IgD-negative memory B cell (primary cell): ENCODE measurements around the gene RUVBL2. TPM values are rescaled to one million over a fixed set of nuclear protein-coding genes. Genes with fewer than 3 reads are reported as not detected.

ENCODE experiments used
- H3K27ac Mint-ChIP-seq, 3 donors: one replicate each; pipeline ENCODE4 v1.8.0; 2020 to 2022; ENCODE audit warnings: mild to moderate bottlenecking in 3 of 3, mixed read lengths in 3 of 3, moderate library complexity in 1 of 3
- H3K27me3 Mint-ChIP-seq: one replicate; pipeline ENCODE4 v1.8.0; 2021; ENCODE audit warnings: mixed read lengths
- H3K36me3 Mint-ChIP-seq: one replicate; pipeline ENCODE4 v1.8.0; 2020; ENCODE audit warnings: mild to moderate bottlenecking, mixed read lengths
- H3K4me1 Mint-ChIP-seq, 3 donors: one replicate each; pipeline ENCODE4 v1.8.0; 2020 to 2022; ENCODE audit warnings: mixed read lengths in 3 of 3, mild to moderate bottlenecking in 1 of 3
- H3K4me3 Mint-ChIP-seq, 4 donors: one replicate each; pipeline ENCODE4 v1.8.0; 2020 to 2022; ENCODE audit warnings: mild to moderate bottlenecking in 4 of 4, mixed read lengths in 4 of 4, moderate library complexity in 3 of 4
- H3K9me3 Mint-ChIP-seq, 3 donors: one replicate each; pipeline ENCODE4 v1.8.0; 2020 to 2021; ENCODE audit warnings: mixed read lengths in 3 of 3, mild to moderate bottlenecking in 1 of 3
- polyA plus RNA-seq: library from polyadenylated mRNA; unstranded; fragments of 300-500 nt; fragmentation: Illumina TruSeq; gene quantifications from one replicate; pipeline ENCODE4 v1.2.3, GENCODE V29; 2021

RUVBL2 gene
- polyA plus RNA-seq = 65.7 TPM

GRCh38 chr19:48993175-48994034 is at the start of gene RUVBL2, which contains the start of gene GYS1:
Gene RUVBL2, plus strand, starts transcription at chr19:48993887. Its CDS starts 25 bp downstream, at chr19:48993912.
Gene GYS1, minus strand, starts transcription at chr19:48993309. Its CDS starts 197 bp downstream, at chr19:48993112.
- Mint-ChIP-seq H3K27me3 (no peaks in the 10 kb centered on the region), H3K9me3 (no peaks in the 10 kb centered on the region), H3K27ac (peak within 1 kb of the TSS; percentile 83 to 99 (median 93)), H3K36me3 (peaks cover 5% of the 10 kb centered on the region), H3K4me1 (peaks cover 14 to 25% (median 24%) of the 10 kb centered on the region in 3 donors), H3K4me3 (peak within 1 kb of the TSS; percentile 93 to 98 (median 94))

GRCh38 chr19:48945415-48945814 is 48.3 kb upstream of the RUVBL2 start:
- H3K27ac Mint-ChIP-seq = no peak overlapping the region
- H3K4me1 Mint-ChIP-seq = no peaks in the 10 kb centered on the region
- H3K9me3 Mint-ChIP-seq = peaks cover 3 to 4% (median 3%) of the 10 kb centered on the region in 3 donors
- no peaks in the 10 kb centered on the region for H3K36me3 Mint-ChIP-seq
- no peak overlapping the region for H3K4me3 Mint-ChIP-seq
- no peaks in the 10 kb centered on the region for H3K27me3 Mint-ChIP-seq

- Mint-ChIP-seq H3K36me3 (no peaks in the 10 kb centered on the region), H3K9me3 (peaks cover 3 to 4% (median 3%) of the 10 kb centered on the region in 3 donors), H3K27ac (no peak overlapping the region), H3K4me1 (no peaks in the 10 kb centered on the region), H3K27me3 (no peaks in the 10 kb centered on the region), H3K4me3 (no peak overlapping the region)
These were observed 47.9 kb upstream of the RUVBL2 start for GRCh38 chr19:48945817-48946216.

- Mint-ChIP-seq H3K27me3 (no peaks in the 10 kb centered on the region), H3K36me3 (no peaks in the 10 kb centered on the region), H3K27ac (no peak overlapping the region), H3K9me3 (peaks cover 3 to 4% (median 3%) of the 10 kb centered on the region in 3 donors), H3K4me3 (no peak overlapping the region), H3K4me1 (no peaks in the 10 kb centered on the region)
These were observed 47.0 kb upstream of the RUVBL2 start for GRCh38 chr19:48946463-48947257.

- Mint-ChIP-seq H3K9me3 (peaks cover 3 to 4% (median 3%) of the 10 kb centered on the region in 3 donors), H3K36me3 (no peaks in the 10 kb centered on the region), H3K4me3 (no peak overlapping the region), H3K4me1 (no peaks in the 10 kb centered on the region), H3K27ac (no peak overlapping the region), H3K27me3 (no peaks in the 10 kb centered on the region)
These were observed 46.5 kb upstream of the RUVBL2 start for GRCh38 chr19:48947258-48947542.

- peaks cover 3 to 4% (median 3%) of the 10 kb centered on the region in 3 donors for H3K9me3 Mint-ChIP-seq
- peaks cover 3 to 6% (median 3%) of the 10 kb centered on the region in 3 donors for H3K4me1 Mint-ChIP-seq
- no peak overlapping the region for H3K4me3 Mint-ChIP-seq
- H3K27ac Mint-ChIP-seq = no peak overlapping the region
- no peaks in the 10 kb centered on the region for H3K27me3 Mint-ChIP-seq
- peaks cover 1% of the 10 kb centered on the region for H3K36me3 Mint-ChIP-seq
These were observed 43.5 kb upstream of the RUVBL2 start for GRCh38 chr19:48950159-48950558.

GRCh38 chr19:48950830-48951519 is 42.7 kb upstream of the RUVBL2 start:
- Mint-ChIP-seq H3K36me3 (peaks cover 3% of the 10 kb centered on the region), H3K27ac (no peak overlapping the region), H3K4me3 (peak overlapping the region in 1 of 4 donors; percentile 89), H3K27me3 (no peaks in the 10 kb centered on the region), H3K4me1 (peaks cover 4 to 10% (median 9%) of the 10 kb centered on the region in 3 donors), H3K9me3 (peaks cover 3 to 4% (median 3%) of the 10 kb centered on the region in 3 donors)

GRCh38 chr19:48953141-48953540 is 40.5 kb upstream of the RUVBL2 start:
- H3K27me3 Mint-ChIP-seq = no peaks in the 10 kb centered on the region
- peaks cover 5% of the 10 kb centered on the region for H3K36me3 Mint-ChIP-seq
- peak overlapping the region in 1 of 4 donors; percentile 89 for H3K4me3 Mint-ChIP-seq
- peak overlapping the region in 1 of 3 donors; percentile 79 for H3K27ac Mint-ChIP-seq
- H3K4me1 Mint-ChIP-seq = peaks cover 7 to 22% (median 9%) of the 10 kb centered on the region in 3 donors
- peaks cover 0 to 3% (median 2%) of the 10 kb centered on the region in 3 donors for H3K9me3 Mint-ChIP-seq

- peaks cover 7 to 22% (median 9%) of the 10 kb centered on the region in 3 donors for H3K4me1 Mint-ChIP-seq
- H3K27ac Mint-ChIP-seq = peak overlapping the region; percentile 11 to 97 (median 79)
- H3K4me3 Mint-ChIP-seq = peak overlapping the region; percentile 89 to 97 (median 91)
- H3K9me3 Mint-ChIP-seq = no peaks in the 10 kb centered on the region
- H3K27me3 Mint-ChIP-seq = no peaks in the 10 kb centered on the region
- peaks cover 5% of the 10 kb centered on the region for H3K36me3 Mint-ChIP-seq
These were observed 39.6 kb upstream of the RUVBL2 start for GRCh38 chr19:48953990-48954594.

GRCh38 chr19:48954595-48955307 is 38.9 kb upstream of the RUVBL2 start, which contains the start of gene BAX:
Gene BAX, plus strand, starts transcription at chr19:48954875. Its CDS starts 54 bp downstream, at chr19:48954929.
- Mint-ChIP-seq H3K4me1 (peaks cover 7 to 22% (median 9%) of the 10 kb centered on the region in 3 donors), H3K9me3 (no peaks in the 10 kb centered on the region), H3K36me3 (peaks cover 5% of the 10 kb centered on the region), H3K4me3 (peak within 1 kb of the TSS; percentile 89 to 97 (median 91)), H3K27ac (peak within 1 kb of the TSS; percentile 11 to 97 (median 83)), H3K27me3 (no peaks in the 10 kb centered on the region)

- peak overlapping the region; percentile 11 to 83 (median 67) for H3K27ac Mint-ChIP-seq
- no peaks in the 10 kb centered on the region for H3K9me3 Mint-ChIP-seq
- peaks cover 7 to 22% (median 9%) of the 10 kb centered on the region in 3 donors for H3K4me1 Mint-ChIP-seq
- no peaks in the 10 kb centered on the region for H3K27me3 Mint-ChIP-seq
- peaks cover 5% of the 10 kb centered on the region for H3K36me3 Mint-ChIP-seq
- peak overlapping the region; percentile 89 to 94 (median 91) for H3K4me3 Mint-ChIP-seq
These were observed 38.3 kb upstream of the RUVBL2 start for GRCh38 chr19:48955308-48955958.

GRCh38 chr19:48958006-48958405 is 35.7 kb upstream of the RUVBL2 start:
- Mint-ChIP-seq H3K4me1 (peaks cover 18 to 26% (median 19%) of the 10 kb centered on the region in 3 donors), H3K9me3 (no peaks in the 10 kb centered on the region), H3K27ac (peak overlapping the region in 1 of 3 donors; percentile 19), H3K36me3 (peaks cover 5% of the 10 kb centered on the region), H3K27me3 (no peaks in the 10 kb centered on the region), H3K4me3 (peak overlapping the region in 2 of 4 donors; percentile 30 to 74)
